Keratinocyte (primary cell): ENCODE measurements around the gene STK40.

Experiments
- EZH2 ChIP-seq: IDR thresholded peaks from one replicate; pipeline ENCODE4 v1.6.1; 2012; ENCODE audit warnings: inconsistent platforms, mild to moderate bottlenecking, low read length, moderate library complexity
- TF ChIP-seq, protein P1 (sequence below), 3 experiments: IDR thresholded peaks in 1 of 3; conservative IDR thresholded peaks in 1 of 3; optimal IDR thresholded peaks in 1 of 3; 2 replicates in 2 of 3; 3 replicates in 1 of 3; pipeline versions ENCODE3 to v1.5.1; 2011; ENCODE audit warnings: low read length in 3 of 3, mild to moderate bottlenecking in 3 of 3, moderate library complexity in 2 of 3, control low read depth in 1 of 3, inconsistent platforms in 1 of 3; ENCODE audit not compliant: insufficient read depth in 2 of 3; ENCODE audit errors: extremely low read depth in 1 of 3

DNA sequence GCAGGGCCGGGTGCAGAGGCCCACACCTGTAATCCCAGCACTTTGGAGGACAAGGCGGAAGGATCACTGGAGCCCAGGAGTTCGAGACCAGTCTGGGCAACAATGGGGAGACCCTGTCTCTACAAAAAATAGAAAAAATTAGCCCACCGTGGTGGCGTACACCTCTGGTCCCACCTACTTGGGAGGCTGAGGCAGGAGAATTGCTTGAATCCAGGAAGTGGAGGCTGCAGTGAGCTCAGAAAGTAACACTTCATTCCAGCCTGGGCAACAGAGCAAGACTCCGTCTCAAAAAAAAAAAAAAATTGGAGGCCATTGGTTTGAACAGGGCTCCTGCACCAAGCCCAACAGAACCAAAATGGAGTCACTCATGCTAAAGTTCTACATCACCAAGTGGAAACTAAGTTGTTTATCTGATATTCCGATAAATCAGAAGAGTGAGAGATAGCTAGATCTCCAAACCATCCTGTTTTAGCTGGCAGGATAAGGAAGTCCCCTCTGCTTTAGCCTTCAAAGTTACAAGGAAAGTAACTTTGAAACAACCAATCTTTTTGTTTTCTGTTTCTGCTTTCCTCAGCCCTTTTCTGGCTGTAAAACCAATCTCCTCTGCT lies 12.8 kb upstream of the STK40 start:
- TF ChIP-seq, protein P1, sequence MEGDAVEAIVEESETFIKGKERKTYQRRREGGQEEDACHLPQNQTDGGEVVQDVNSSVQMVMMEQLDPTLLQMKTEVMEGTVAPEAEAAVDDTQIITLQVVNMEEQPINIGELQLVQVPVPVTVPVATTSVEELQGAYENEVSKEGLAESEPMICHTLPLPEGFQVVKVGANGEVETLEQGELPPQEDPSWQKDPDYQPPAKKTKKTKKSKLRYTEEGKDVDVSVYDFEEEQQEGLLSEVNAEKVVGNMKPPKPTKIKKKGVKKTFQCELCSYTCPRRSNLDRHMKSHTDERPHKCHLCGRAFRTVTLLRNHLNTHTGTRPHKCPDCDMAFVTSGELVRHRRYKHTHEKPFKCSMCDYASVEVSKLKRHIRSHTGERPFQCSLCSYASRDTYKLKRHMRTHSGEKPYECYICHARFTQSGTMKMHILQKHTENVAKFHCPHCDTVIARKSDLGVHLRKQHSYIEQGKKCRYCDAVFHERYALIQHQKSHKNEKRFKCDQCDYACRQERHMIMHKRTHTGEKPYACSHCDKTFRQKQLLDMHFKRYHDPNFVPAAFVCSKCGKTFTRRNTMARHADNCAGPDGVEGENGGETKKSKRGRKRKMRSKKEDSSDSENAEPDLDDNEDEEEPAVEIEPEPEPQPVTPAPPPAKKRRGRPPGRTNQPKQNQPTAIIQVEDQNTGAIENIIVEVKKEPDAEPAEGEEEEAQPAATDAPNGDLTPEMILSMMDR (optimal IDR thresholded peaks at IDR 0.05 in 1 of 3, IDR thresholded peaks at IDR 0.05 in 1 of 3, conservative IDR thresholded peaks at IDR 0.05 in 1 of 3; ENCODE audit: extremely low read depth in 1 of 3, insufficient read depth in 2 of 3, low read length in 3 of 3): no peak
- no peak for TF ChIP-seq EZH2
